GM18873 (cell line): ENCODE results near the gene USP17L10.
"Not testable (repeated sequence)": the region's sequence is repeated elsewhere in the genome, so short reads cannot be mapped to it uniquely, and the experiment has no call there.

Experiments used
- ATAC-seq: cut with Tn5 transposase; IDR thresholded peaks from one replicate; pipeline ENCODE4 v1.9.1; 2021; ENCODE audit warnings: mild to moderate bottlenecking, moderate library complexity, moderate number of reproducible peaks; ENCODE audit not compliant: unreplicated experiment, low FRiP score

Gene USP17L10, protein sequence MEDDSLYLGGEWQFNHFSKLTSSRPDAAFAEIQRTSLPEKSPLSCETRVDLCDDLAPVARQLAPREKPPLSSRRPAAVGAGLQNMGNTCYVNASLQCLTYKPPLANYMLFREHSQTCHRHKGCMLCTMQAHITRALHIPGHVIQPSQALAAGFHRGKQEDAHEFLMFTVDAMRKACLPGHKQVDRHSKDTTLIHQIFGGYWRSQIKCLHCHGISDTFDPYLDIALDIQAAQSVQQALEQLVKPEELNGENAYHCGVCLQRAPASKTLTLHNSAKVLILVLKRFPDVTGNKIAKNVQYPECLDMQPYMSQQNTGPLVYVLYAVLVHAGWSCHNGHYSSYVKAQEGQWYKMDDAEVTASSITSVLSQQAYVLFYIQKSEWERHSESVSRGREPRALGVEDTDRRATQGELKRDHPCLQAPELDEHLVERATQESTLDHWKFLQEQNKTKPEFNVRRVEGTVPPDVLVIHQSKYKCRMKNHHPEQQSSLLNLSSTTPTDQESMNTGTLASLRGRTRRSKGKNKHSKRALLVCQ

DNA sequence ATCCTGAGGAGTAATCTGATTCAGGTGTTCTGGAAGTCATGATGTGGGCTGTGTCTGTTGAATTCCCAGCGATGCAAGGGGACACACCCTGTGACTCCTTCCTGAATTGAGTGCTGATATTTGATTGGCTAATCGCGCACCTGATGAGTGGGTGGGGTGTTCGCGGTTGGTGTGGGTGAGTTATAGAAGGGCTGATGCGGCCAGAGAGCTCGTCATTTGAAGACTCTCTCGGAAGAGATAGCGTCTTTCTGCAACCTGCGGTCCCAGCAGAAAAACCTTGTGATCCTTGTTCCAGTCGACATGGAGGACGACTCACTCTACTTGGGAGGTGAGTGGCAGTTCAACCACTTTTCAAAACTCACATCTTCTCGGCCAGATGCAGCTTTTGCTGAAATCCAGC, at the start of gene USP17L10:
Gene USP17L10, plus strand, starts transcription at position 301 of the 400 bp plus-strand sequence. Its CDS starts 0 bp downstream, at position 301.
- ATAC-seq = not testable (repeated sequence)

DNA sequence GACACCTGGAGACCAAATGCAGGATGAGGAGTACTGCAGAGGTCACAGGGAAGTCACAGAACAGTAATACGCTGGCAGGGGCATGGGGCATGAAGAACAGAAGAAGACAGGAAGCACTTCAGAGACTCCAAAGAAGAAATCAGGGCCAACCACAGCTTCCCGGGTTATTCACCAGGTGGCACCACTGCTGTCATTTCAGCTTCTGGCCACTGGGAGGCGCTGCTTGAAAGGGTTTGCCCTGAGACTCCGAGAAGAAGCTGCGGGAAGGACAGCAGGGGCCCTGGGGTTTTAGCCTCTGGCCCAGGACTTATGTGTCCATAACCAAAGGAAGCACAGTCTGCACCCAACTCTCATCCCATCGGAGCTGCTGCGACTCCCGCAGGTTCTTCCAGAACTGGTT, 44.5 kb upstream of the USP17L10 start:
- not testable (repeated sequence) for ATAC-seq

DNA sequence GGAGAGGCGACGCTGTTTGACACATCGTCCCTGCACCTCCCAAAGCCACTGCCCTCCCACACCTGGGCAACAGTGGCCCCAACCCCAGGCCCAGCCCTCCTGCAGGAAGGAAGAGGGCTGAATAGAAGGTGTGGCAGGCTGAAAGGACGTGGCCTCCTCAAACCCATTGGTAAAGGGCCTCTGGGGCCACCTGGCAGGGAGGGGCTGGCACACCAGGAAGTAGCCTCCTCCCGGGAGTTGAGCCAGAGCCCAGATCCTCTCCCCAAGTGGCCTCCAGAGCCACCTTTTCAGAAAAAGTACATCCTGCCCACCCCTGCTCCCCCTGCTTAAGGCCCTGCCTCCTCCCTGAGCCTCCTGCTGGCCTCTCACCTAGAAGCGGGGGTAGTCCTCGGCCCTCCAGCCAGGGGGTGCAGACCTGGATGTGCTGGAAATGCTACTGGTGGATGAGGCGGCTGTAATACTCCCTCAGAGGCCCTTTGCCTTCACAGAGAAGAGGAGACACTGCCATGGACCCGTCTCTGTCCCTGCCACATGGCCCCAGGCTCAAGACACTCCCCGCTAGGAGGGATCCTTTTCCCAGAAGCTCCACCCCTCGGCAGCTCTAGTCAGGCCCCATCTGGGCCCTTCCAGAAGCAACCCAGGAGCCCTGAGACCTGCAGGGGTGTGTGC, 40.5 kb upstream of the USP17L10 start, which contains the start of gene FAM90A26:
Gene FAM90A26, plus strand, starts transcription at position 619 of the 669 bp plus-strand sequence. CDS start 2,764 bp downstream, outside the sequence.
- ATAC-seq = not testable (repeated sequence)

DNA sequence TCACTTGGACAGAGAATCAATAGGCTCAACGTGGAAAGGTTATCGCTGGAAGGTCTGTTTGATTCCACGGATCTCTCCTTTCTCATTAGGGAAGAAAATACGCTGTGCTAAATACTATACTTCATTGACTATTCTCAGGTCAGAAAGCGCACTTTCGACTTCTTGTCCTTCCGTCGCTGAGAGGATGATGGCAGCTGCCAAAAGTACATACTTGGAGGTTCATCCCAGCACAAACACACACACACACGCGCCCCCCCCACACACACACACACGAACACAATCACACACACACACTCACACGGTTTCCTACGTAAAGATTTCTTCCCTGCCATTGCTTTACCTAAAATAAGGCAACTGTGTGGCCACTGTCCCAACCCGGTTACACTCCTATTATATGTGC, 4.2 kb downstream of the USP17L10 start:
- ATAC-seq = not testable (repeated sequence)

DNA sequence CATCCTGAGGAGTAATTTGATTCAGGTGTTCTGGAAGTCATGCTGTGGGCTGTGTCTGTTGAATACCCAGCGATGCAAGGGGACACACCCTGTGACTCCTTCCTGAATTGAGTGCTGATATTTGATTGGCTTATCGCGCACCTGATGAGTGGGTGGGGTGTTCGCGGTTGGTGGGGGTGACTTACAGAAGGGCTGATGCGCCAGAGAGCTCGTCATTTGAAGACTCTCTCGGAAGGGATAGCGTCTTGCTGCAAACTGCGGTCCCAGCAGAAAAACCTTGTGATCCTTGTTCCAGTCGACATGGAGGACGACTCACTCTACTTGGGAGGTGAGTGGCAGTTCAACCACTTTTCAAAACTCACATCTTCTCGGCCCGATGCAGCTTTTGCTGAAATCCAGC, 4.6 kb downstream of the USP17L10 start, which contains the start of gene USP17L11:
Gene USP17L11, plus strand, starts transcription at position 301 of the 400 bp plus-strand sequence. Its CDS starts 0 bp downstream, at position 301.
- not testable (repeated sequence) for ATAC-seq

DNA sequence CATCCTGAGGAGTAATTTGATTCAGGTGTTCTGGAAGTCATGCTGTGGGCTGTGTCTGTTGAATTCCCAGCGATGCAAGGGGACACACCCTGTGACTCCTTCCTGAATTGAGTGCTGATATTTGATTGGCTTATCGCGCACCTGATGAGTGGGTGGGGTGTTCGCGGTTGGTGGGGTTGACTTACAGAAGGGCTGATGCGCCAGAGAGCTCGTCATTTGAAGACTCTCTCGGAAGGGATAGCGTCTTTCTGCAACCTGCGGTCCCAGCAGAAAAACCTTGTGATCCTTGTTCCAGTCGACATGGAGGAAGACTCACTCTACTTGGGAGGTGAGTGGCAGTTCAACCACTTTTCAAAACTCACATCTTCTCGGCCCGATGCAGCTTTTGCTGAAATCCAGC, 9.4 kb downstream of the USP17L10 start, which contains the start of gene USP17L12:
Gene USP17L12, plus strand, starts transcription at position 301 of the 400 bp plus-strand sequence. Its CDS starts 0 bp downstream, at position 301.
- ATAC-seq = not testable (repeated sequence)

DNA sequence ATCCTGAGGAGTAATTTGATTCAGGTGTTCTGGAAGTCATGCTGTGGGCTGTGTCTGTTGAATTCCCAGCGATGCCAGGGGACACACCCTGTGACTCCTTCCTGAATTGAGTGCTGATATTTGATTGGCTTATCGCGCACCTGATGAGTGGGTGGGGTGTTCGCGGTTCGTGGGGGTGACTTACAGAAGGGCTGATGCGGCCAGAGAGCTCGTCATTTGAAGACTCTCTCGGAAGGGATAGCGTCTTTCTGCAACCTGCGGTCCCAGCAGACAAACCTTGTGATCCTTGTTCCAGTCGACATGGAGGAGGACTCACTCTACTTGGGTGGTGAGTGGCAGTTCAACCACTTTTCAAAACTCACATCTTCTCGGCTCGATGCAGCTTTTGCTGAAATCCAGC, 14.1 kb downstream of the USP17L10 start, which contains the start of gene USP17L13:
Gene USP17L13, plus strand, starts transcription at position 301 of the 400 bp plus-strand sequence. Its CDS starts 0 bp downstream, at position 301.
- not testable (repeated sequence) for ATAC-seq

DNA sequence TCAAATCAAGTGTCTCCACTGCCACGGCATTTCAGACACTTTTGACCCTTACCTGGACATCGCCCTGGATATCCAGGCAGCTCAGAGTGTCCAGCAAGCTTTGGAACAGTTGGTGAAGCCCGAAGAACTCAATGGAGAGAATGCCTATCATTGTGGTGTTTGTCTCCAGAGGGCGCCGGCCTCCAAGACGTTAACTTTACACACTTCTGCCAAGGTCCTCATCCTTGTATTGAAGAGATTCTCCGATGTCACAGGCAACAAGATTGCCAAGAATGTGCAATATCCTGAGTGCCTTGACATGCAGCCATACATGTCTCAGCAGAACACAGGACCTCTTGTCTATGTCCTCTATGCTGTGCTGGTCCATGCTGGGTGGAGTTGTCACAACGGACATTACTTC, 19.8 kb downstream of the USP17L10 start:
- ATAC-seq = not testable (repeated sequence)

DNA sequence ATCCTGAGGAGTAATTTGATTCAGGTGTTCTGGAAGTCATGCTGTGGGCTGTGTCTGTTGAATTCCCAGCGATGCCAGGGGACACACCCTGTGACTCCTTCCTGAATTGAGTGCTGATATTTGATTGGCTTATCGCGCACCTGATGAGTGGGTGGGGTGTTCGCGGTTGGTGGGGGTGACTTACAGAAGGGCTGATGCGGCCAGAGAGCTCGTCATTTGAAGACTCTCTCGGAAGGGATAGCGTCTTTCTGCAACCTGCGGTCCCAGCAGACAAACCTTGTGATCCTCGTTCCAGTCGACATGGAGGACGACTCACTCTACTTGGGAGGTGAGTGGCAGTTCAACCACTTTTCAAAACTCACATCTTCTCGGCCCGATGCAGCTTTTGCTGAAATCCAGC, 23.6 kb downstream of the USP17L10 start, which contains the start of gene USP17L15:
Gene USP17L15, plus strand, starts transcription at position 301 of the 400 bp plus-strand sequence. Its CDS starts 0 bp downstream, at position 301.
- ATAC-seq = not testable (repeated sequence)

DNA sequence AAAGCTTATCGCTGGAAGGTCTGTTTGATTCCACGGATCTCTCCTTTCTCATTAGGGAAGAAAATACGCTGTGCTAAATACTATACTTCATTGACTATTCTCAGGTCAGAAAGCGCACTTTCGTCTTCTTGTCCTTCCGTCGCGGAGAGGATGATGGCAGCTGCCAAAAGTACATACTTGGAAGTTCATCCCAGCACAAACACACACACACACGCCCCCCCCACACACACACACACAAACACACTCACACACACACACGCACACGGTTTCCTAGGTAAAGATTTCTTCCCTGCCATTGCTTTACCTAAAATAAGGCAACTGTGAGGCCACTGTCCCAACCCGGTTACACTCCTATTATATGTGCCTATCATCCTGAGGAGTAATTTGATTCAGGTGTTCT, 28.0 kb downstream of the USP17L10 start:
- ATAC-seq = not testable (repeated sequence)

DNA sequence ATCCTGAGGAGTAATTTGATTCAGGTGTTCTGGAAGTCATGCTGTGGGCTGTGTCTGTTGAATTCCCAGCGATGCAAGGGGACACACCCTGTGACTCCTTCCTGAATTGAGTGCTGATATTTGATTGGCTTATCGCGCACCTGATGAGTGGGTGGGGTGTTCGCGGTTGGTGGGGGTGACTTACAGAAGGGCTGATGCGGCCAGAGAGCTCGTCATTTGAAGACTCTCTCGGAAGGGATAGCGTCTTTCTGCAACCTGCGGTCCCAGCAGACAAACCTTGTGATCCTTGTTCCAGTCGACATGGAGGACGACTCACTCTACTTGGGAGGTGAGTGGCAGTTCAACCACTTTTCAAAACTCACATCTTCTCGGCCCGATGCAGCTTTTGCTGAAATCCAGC, 33.1 kb downstream of the USP17L10 start, which contains the start of gene USP17L17:
Gene USP17L17, plus strand, starts transcription at position 301 of the 400 bp plus-strand sequence. Its CDS starts 0 bp downstream, at position 301.
- ATAC-seq = not testable (repeated sequence)

DNA sequence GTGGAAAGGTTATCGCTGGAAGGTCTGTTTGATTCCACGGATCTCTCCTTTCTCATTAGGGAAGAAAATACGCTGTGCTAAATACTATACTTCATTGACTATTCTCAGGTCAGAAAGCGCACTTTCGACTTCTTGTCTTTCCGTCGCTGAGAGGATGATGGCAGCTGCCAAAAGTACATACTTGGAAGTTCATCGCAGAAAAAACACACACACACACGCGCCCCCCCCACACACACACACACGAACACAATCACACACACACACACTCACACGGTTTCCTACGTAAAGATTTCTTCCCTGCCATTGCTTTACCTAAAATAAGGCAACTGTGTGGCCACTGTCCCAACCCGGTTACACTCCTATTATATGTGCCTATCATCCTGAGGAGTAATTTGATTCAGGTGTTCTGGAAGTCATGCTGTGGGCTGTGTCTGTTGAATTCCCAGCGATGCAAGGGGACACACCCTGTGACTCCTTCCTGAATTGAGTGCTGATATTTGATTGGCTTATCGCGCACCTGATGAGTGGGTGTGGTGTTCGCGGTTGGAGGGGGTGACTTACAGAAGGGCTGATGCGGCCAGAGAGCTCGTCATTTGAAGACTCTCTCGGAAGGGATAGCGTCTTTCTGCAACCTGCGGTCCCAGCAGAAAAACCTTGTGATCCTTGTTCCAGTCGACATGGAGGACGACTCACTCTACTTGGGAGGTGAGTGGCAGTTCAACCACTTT, 37.7 kb downstream of the USP17L10 start, which contains the start of gene USP17L18:
Gene USP17L18, plus strand, starts transcription at position 678 of the 728 bp plus-strand sequence. Its CDS starts 0 bp downstream, at position 678.
- not testable (repeated sequence) for ATAC-seq

DNA sequence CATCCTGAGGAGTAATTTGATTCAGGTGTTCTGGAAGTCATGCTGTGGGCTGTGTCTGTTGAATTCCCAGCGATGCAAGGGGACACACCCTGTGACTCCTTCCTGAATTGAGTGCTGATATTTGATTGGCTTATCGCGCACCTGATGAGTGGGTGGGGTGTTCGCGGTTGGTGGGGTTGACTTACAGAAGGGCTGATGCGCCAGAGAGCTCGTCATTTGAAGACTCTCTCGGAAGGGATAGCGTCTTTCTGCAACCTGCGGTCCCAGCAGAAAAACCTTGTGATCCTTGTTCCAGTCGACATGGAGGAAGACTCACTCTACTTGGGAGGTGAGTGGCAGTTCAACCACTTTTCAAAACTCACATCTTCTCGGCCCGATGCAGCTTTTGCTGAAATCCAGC, 42.6 kb downstream of the USP17L10 start, which contains the start of gene USP17L19:
Gene USP17L19, plus strand, starts transcription at position 301 of the 400 bp plus-strand sequence. Its CDS starts 0 bp downstream, at position 301.
- not testable (repeated sequence) for ATAC-seq

DNA sequence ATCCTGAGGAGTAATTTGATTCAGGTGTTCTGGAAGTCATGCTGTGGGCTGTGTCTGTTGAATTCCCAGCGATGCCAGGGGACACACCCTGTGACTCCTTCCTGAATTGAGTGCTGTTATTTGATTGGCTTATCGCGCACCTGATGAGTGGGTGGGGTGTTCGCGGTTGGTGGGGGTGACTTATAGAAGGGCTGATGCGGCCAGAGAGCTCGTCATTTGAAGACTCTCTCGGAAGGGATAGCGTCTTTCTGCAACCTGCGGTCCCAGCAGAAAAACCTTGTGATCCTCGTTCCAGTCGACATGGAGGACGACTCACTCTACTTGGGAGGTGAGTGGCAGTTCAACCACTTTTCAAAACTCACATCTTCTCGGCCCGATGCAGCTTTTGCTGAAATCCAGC, 47.4 kb downstream of the USP17L10 start, which contains the start of gene USP17L20:
Gene USP17L20, plus strand, starts transcription at position 301 of the 400 bp plus-strand sequence. Its CDS starts 0 bp downstream, at position 301.
- ATAC-seq = not testable (repeated sequence)
